Measurements from ENCODE around the gene FPGS. TPM values are rescaled to one million over a fixed set of nuclear protein-coding genes. Genes with fewer than 3 reads are reported as not detected.

The FPGS gene
- total and polyA plus RNA-seq, 4 donors: 42.5 to 115 (median 93.6) TPM

GRCh38 chr9:127812011-127812410 lies 9.3 kb downstream of the FPGS start:
- WGBS, 2 donors: 86 to 91% methylated on average over 6 of the region's 6 CpGs

GRCh38 chr9:127812936-127813675 lies 10.4 kb downstream of the FPGS start:
- no peak for TF ChIP-seq CTCF (IDR thresholded peaks at IDR 0.05; ENCODE audit: control extremely low read depth, extremely low read depth)
- Histone ChIP-seq H3K27me3 (ENCODE audit: control insufficient read depth in 3 of 3, insufficient read depth in 3 of 3, low read length in 2 of 3) (no peaks in the 10 kb centered on the region), H3K9me3 (ENCODE audit: control insufficient read depth in 4 of 4, insufficient read depth in 3 of 4, low read length in 3 of 4) (no peaks in the 10 kb centered on the region), H3K4me3 (no peak overlapping the region), H3K27ac (ENCODE audit: low read depth in 1 of 2, low read length in 1 of 2) (peak overlapping the region in 1 of 2 donors; percentile 15), H3K4me1 (ENCODE audit: control insufficient read depth in 5 of 5, insufficient read depth in 5 of 5, low read length in 5 of 5) (peaks cover 0 to 5% (median 0%) of the 10 kb centered on the region in 5 donors), H3K9ac (ENCODE audit: insufficient read depth in 1 of 2, low read length in 2 of 2) (no peak overlapping the region), H3K36me3 (ENCODE audit: control insufficient read depth in 4 of 4, insufficient read depth in 4 of 4, low read length in 4 of 4) (peaks cover 15 to 77% (median 25%) of the 10 kb centered on the region in 4 donors)
- no peak for DNase-seq
- no peak for ATAC-seq (ENCODE audit: insufficient read depth, low FRiP score)
- WGBS, 2 donors: 89% methylated on average over 19 of the region's 19 CpGs

More at GRCh38 chr9:127812011-127812410, 9.3 kb downstream of the FPGS start:
- no peak for TF ChIP-seq CTCF (IDR thresholded peaks at IDR 0.05; ENCODE audit: control extremely low read depth, extremely low read depth)
- Histone ChIP-seq H3K27me3 (ENCODE audit: control insufficient read depth in 3 of 3, insufficient read depth in 3 of 3, low read length in 2 of 3) (no peaks in the 10 kb centered on the region), H3K27ac (ENCODE audit: low read depth in 1 of 2, low read length in 1 of 2) (no peak overlapping the region), H3K4me1 (ENCODE audit: control insufficient read depth in 5 of 5, insufficient read depth in 5 of 5, low read length in 5 of 5) (peaks cover 0 to 5% (median 0%) of the 10 kb centered on the region in 5 donors), H3K9me3 (ENCODE audit: control insufficient read depth in 4 of 4, insufficient read depth in 3 of 4, low read length in 3 of 4) (no peaks in the 10 kb centered on the region), H3K9ac (ENCODE audit: insufficient read depth in 1 of 2, low read length in 2 of 2) (no peak overlapping the region), H3K4me3 (no peak overlapping the region), H3K36me3 (ENCODE audit: control insufficient read depth in 4 of 4, insufficient read depth in 4 of 4, low read length in 4 of 4) (peaks cover 12 to 76% (median 28%) of the 10 kb centered on the region in 4 donors)
- DNase-seq (no peak), ATAC-seq (ENCODE audit: insufficient read depth, low FRiP score) (no peak)

- Histone ChIP-seq H3K36me3 (ENCODE audit: control insufficient read depth in 4 of 4, insufficient read depth in 4 of 4, low read length in 4 of 4) (peaks cover 21 to 77% (median 28%) of the 10 kb centered on the region in 4 donors), H3K27me3 (ENCODE audit: control insufficient read depth in 3 of 3, insufficient read depth in 3 of 3, low read length in 2 of 3) (no peaks in the 10 kb centered on the region), H3K4me1 (ENCODE audit: control insufficient read depth in 5 of 5, insufficient read depth in 5 of 5, low read length in 5 of 5) (peaks cover 0 to 5% (median 0%) of the 10 kb centered on the region in 5 donors), H3K9me3 (ENCODE audit: control insufficient read depth in 4 of 4, insufficient read depth in 3 of 4, low read length in 3 of 4) (no peaks in the 10 kb centered on the region), H3K4me3 (no peak overlapping the region), H3K27ac (ENCODE audit: low read depth in 1 of 2, low read length in 1 of 2) (peak overlapping the region in 1 of 2 donors; percentile 21), H3K9ac (ENCODE audit: insufficient read depth in 1 of 2, low read length in 2 of 2) (no peak overlapping the region)
- 66 to 76% methylated on average over 9 of the region's 9 CpGs for WGBS, 2 donors
- TF ChIP-seq CTCF (IDR thresholded peaks at IDR 0.05; ENCODE audit: control extremely low read depth, extremely low read depth): no peak
- ATAC-seq (ENCODE audit: insufficient read depth, low FRiP score) (no peak), DNase-seq (no peak)
Measured at GRCh38 chr9:127813686-127814226, 11.1 kb downstream of the FPGS start.

Data from lung (tissue), 12 donors.